ENCODE results near the gene APH1A.
A peak's percentile ranks its signal among the peaks of the same experiment; 100 is the strongest.
"Not testable (repeated sequence)": the region's sequence is repeated elsewhere in the genome, so short reads cannot be mapped to it uniquely, and the experiment has no call there.

Gene APH1A

GRCh38 chr1:150256198-150256553, 12.6 kb downstream of the APH1A start:
- Histone ChIP-seq H3K36me3 (ENCODE audit: low read length) (no peaks in the 10 kb centered on the region), H3K27me3 (ENCODE audit: low read length) (no peaks in the 10 kb centered on the region), H4K20me1 (ENCODE audit: low read depth, low read length) (no peaks in the 10 kb centered on the region), H3F3A (ENCODE audit: insufficient read depth) (no peaks in the 10 kb centered on the region), H3K4me3 (ENCODE audit: insufficient read depth, low read length, poor library complexity, severe bottlenecking) (no peak overlapping the region), H3K79me2 (ENCODE audit: insufficient read depth, low read length) (no peaks in the 10 kb centered on the region), H3K9ac (ENCODE audit: low read length) (no peak overlapping the region), H2AFZ (ENCODE audit: low read depth, low read length, severe bottlenecking) (no peak overlapping the region), H3K9me3 (ENCODE audit: insufficient read depth, low read length) (no peaks in the 10 kb centered on the region), H3K4me2 (ENCODE audit: low read depth, low read length, poor library complexity, severe bottlenecking) (peak overlapping the region; percentile 50), H3K27ac (ENCODE audit: low read depth, low read length) (no peak overlapping the region), H3K9me2 (replicated peaks; ENCODE audit: insufficient read depth, low read length) (no peaks in the 10 kb centered on the region)
- TF ChIP-seq, protein P1, sequence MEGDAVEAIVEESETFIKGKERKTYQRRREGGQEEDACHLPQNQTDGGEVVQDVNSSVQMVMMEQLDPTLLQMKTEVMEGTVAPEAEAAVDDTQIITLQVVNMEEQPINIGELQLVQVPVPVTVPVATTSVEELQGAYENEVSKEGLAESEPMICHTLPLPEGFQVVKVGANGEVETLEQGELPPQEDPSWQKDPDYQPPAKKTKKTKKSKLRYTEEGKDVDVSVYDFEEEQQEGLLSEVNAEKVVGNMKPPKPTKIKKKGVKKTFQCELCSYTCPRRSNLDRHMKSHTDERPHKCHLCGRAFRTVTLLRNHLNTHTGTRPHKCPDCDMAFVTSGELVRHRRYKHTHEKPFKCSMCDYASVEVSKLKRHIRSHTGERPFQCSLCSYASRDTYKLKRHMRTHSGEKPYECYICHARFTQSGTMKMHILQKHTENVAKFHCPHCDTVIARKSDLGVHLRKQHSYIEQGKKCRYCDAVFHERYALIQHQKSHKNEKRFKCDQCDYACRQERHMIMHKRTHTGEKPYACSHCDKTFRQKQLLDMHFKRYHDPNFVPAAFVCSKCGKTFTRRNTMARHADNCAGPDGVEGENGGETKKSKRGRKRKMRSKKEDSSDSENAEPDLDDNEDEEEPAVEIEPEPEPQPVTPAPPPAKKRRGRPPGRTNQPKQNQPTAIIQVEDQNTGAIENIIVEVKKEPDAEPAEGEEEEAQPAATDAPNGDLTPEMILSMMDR (IDR thresholded peaks at IDR 0.05; ENCODE audit: insufficient read depth, low read length, poor library complexity, severe bottlenecking) = no peak
- no peak for TF ChIP-seq EZH2phosphoT487 (conservative IDR thresholded peaks at IDR 0.05; ENCODE audit: low read length)

DNA sequence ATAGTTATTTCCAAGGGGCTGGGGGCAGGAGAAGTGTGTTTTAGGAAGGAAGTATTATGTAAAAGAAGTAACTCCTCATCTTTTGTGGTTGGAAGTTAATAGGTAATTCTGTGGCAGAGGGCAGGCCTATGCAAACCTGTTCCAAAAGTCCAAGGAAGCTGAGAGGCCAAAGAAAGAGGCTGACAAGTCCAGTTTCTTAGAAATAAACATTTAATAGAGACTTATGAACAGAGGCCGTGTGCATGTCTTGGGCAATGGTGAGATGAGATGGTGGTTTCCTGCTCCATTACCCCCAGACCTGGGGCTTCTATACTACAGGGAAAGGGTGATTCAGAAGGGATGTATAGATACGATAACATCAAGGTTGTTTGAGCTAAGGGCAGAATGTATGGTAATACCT, 18.9 kb downstream of the APH1A start:
- Histone ChIP-seq H3K9me3 (ENCODE audit: insufficient read depth, low read length) (no peaks in the 10 kb centered on the region), H3K27me3 (ENCODE audit: low read length) (no peaks in the 10 kb centered on the region), H3K4me3 (ENCODE audit: insufficient read depth, low read length, poor library complexity, severe bottlenecking) (no peak overlapping the region), H3K4me2 (ENCODE audit: low read depth, low read length, poor library complexity, severe bottlenecking) (no peak overlapping the region), H3K27ac (ENCODE audit: low read depth, low read length) (no peak overlapping the region), H4K20me1 (ENCODE audit: low read depth, low read length) (no peaks in the 10 kb centered on the region), H3K36me3 (ENCODE audit: low read length) (no peaks in the 10 kb centered on the region), H2AFZ (ENCODE audit: low read depth, low read length, severe bottlenecking) (no peak overlapping the region), H3K79me2 (ENCODE audit: insufficient read depth, low read length) (no peaks in the 10 kb centered on the region), H3F3A (ENCODE audit: insufficient read depth) (no peaks in the 10 kb centered on the region), H3K9ac (ENCODE audit: low read length) (no peak overlapping the region), H3K9me2 (replicated peaks; ENCODE audit: insufficient read depth, low read length) (no peaks in the 10 kb centered on the region)
- TF ChIP-seq, protein P1 (IDR thresholded peaks at IDR 0.05; ENCODE audit: insufficient read depth, low read length, poor library complexity, severe bottlenecking) = no peak
- no peak for TF ChIP-seq EZH2phosphoT487 (conservative IDR thresholded peaks at IDR 0.05; ENCODE audit: low read length)

GRCh38 chr1:150243003-150243402, 25.8 kb downstream of the APH1A start:
- Histone ChIP-seq H3K27me3 (ENCODE audit: low read length) (no peaks in the 10 kb centered on the region), H3K79me2 (ENCODE audit: insufficient read depth, low read length) (no peaks in the 10 kb centered on the region), H3K9me2 (replicated peaks; ENCODE audit: insufficient read depth, low read length) (no peaks in the 10 kb centered on the region), H3K27ac (ENCODE audit: low read depth, low read length) (no peak overlapping the region), H3K4me3 (ENCODE audit: insufficient read depth, low read length, poor library complexity, severe bottlenecking) (no peak overlapping the region), H3K9me3 (ENCODE audit: insufficient read depth, low read length) (no peaks in the 10 kb centered on the region), H4K20me1 (ENCODE audit: low read depth, low read length) (no peaks in the 10 kb centered on the region), H2AFZ (ENCODE audit: low read depth, low read length, severe bottlenecking) (no peak overlapping the region), H3K36me3 (ENCODE audit: low read length) (no peaks in the 10 kb centered on the region), H3K9ac (ENCODE audit: low read length) (no peak overlapping the region), H3K4me2 (ENCODE audit: low read depth, low read length, poor library complexity, severe bottlenecking) (no peak overlapping the region), H3F3A (ENCODE audit: insufficient read depth) (no peaks in the 10 kb centered on the region)
- TF ChIP-seq EZH2phosphoT487 (conservative IDR thresholded peaks at IDR 0.05; ENCODE audit: low read length) = no peak
- TF ChIP-seq, protein P1 (IDR thresholded peaks at IDR 0.05; ENCODE audit: insufficient read depth, low read length, poor library complexity, severe bottlenecking) = no peak

GRCh38 chr1:150237746-150238145, 31.1 kb downstream of the APH1A start:
- H3K9me2 ChIP-seq (replicated peaks; ENCODE audit: insufficient read depth, low read length) = no peaks in the 10 kb centered on the region
- H3K9ac ChIP-seq (ENCODE audit: low read length) = no peak overlapping the region
- H3F3A ChIP-seq (ENCODE audit: insufficient read depth) = peaks cover 15% of the 10 kb centered on the region
- no peaks in the 10 kb centered on the region for H3K36me3 ChIP-seq (ENCODE audit: low read length)
- peaks cover 32% of the 10 kb centered on the region for H3K79me2 ChIP-seq (ENCODE audit: insufficient read depth, low read length)
- H3K27me3 ChIP-seq (ENCODE audit: low read length) = no peaks in the 10 kb centered on the region
- TF ChIP-seq, protein P1 (IDR thresholded peaks at IDR 0.05; ENCODE audit: insufficient read depth, low read length, poor library complexity, severe bottlenecking) = no peak
- TF ChIP-seq EZH2phosphoT487 (conservative IDR thresholded peaks at IDR 0.05; ENCODE audit: low read length) = no peak
- H4K20me1 ChIP-seq (ENCODE audit: low read depth, low read length) = no peaks in the 10 kb centered on the region
- H3K9me3 ChIP-seq (ENCODE audit: insufficient read depth, low read length) = no peaks in the 10 kb centered on the region
- H3K4me2 ChIP-seq (ENCODE audit: low read depth, low read length, poor library complexity, severe bottlenecking) = no peak overlapping the region
- H3K27ac ChIP-seq (ENCODE audit: low read depth, low read length) = no peak overlapping the region
- H2AFZ ChIP-seq (ENCODE audit: low read depth, low read length, severe bottlenecking) = no peak overlapping the region
- no peak overlapping the region for H3K4me3 ChIP-seq (ENCODE audit: insufficient read depth, low read length, poor library complexity, severe bottlenecking)

GRCh38 chr1:150237176-150237575, 31.6 kb downstream of the APH1A start:
- peaks cover 15% of the 10 kb centered on the region for H3F3A ChIP-seq (ENCODE audit: insufficient read depth)
- H3K27ac ChIP-seq (ENCODE audit: low read depth, low read length) = peak overlapping the region; percentile 94

More at GRCh38 chr1:150237176-150237575, 31.6 kb downstream of the APH1A start:
- not testable (repeated sequence) for H3K9me3 ChIP-seq (ENCODE audit: insufficient read depth, low read length); H3K4me3 ChIP-seq (ENCODE audit: insufficient read depth, low read length, poor library complexity, severe bottlenecking); H3K27me3 ChIP-seq (ENCODE audit: low read length); H3K36me3 ChIP-seq (ENCODE audit: low read length); H4K20me1 ChIP-seq (ENCODE audit: low read depth, low read length); H3K9me2 ChIP-seq (replicated peaks; ENCODE audit: insufficient read depth, low read length)
- Histone ChIP-seq H2AFZ (ENCODE audit: low read depth, low read length, severe bottlenecking) (peak overlapping the region; percentile 74), H3K79me2 (ENCODE audit: insufficient read depth, low read length) (peaks cover 37% of the 10 kb centered on the region), H3K4me2 (ENCODE audit: low read depth, low read length, poor library complexity, severe bottlenecking) (peak overlapping the region; percentile 94), H3K9ac (ENCODE audit: low read length) (peak overlapping the region; percentile 100)

Measured in SU-DHL-6 (cell line).